ENCODE data around the gene NREP. TPM values are rescaled to one million over a fixed set of nuclear protein-coding genes. Genes with fewer than 3 reads are reported as not detected.

Gene NREP
- total RNA-seq, 1 experiment from 2014 or later = 163 TPM

- Histone ChIP-seq H3K23me2 (ENCODE audit: insufficient read length, low read depth, low read length, poor library complexity, severe bottlenecking) (no peaks in the 10 kb centered on the region), H3K27ac (ENCODE audit: insufficient read length, low read depth, low read length) (no peak overlapping the region), H3K27me3 (ENCODE audit: insufficient read depth, low read length) (no peaks in the 10 kb centered on the region), H3K56ac (ENCODE audit: insufficient read length, low read depth, low read length) (no peak overlapping the region), H3K9me3 (ENCODE audit: control insufficient read depth, low read depth, low read length) (no peaks in the 10 kb centered on the region), H2AFZ (ENCODE audit: low read length) (no peak overlapping the region), H4K91ac (ENCODE audit: insufficient read length, low read depth, low read length) (no peak overlapping the region), H4K8ac (replicated peaks; ENCODE audit: insufficient read length, low read depth, low read length) (no peak overlapping the region), H3K4me2 (ENCODE audit: insufficient read depth, insufficient read length, low read length) (no peak overlapping the region), H3K4me1 (ENCODE audit: insufficient read depth, low read length) (peaks cover 16% of the 10 kb centered on the region; the same call in 1 of the 2 replicates), H3T11ph (ENCODE audit: low read length) (no peak overlapping the region), H2BK12ac (ENCODE audit: insufficient read length, low read depth, low read length) (no peak overlapping the region), H4K5ac (ENCODE audit: insufficient read length, low read depth, low read length) (no peak overlapping the region), H2BK15ac (ENCODE audit: low read depth, low read length) (no peak overlapping the region), H2BK5ac (ENCODE audit: insufficient read length, low read length) (no peak overlapping the region), H4K20me1 (ENCODE audit: control insufficient read depth, insufficient read depth, insufficient read length) (no peaks in the 10 kb centered on the region), H3K9ac (ENCODE audit: extremely low read depth, insufficient read length, low read length) (no peak overlapping the region), H2BK120ac (ENCODE audit: low read depth, low read length, poor library complexity, severe bottlenecking) (no peak overlapping the region), H2AK5ac (ENCODE audit: insufficient read length, low read length) (no peak overlapping the region), H3K79me2 (ENCODE audit: insufficient read depth, low read length) (peaks cover 10% of the 10 kb centered on the region; the same call in 1 of the 2 replicates), H3K14ac (ENCODE audit: insufficient read depth, low read length) (no peak overlapping the region), H2BK20ac (ENCODE audit: low read depth, low read length, poor library complexity, severe bottlenecking) (no peak overlapping the region), H3K79me1 (ENCODE audit: insufficient read depth, low read depth, low read length, poor library complexity, severe bottlenecking) (no peaks in the 10 kb centered on the region), H3K4ac (ENCODE audit: low read depth, low read length) (no peak overlapping the region), H3K18ac (ENCODE audit: insufficient read length, low read depth, low read length) (no peak overlapping the region), H3K23ac (ENCODE audit: insufficient read length, low read depth, low read length) (no peak overlapping the region)
- DNase-seq = no peak
- no peak overlapping the region for H3K4me3 Mint-ChIP-seq
- WGBS (ENCODE audit: extremely low coverage, insufficient read length, low lambda C conversion rate) = no CpG with 5 or more reads among the region's 4 CpGs
- no peaks in the 10 kb centered on the region for H3K9me3 Mint-ChIP-seq
- H3K4me1 Mint-ChIP-seq = peaks cover 35 to 45% of the 10 kb centered on the region in 2 experiments
- H3K27ac Mint-ChIP-seq = no peak overlapping the region
- no peak for TF ChIP-seq CTCF (conservative IDR thresholded peaks at IDR 0.05)
- peaks cover 12 to 23% (median 20%) of the 10 kb centered on the region in 3 experiments for H3K36me3 Mint-ChIP-seq (ENCODE audit: insufficient read depth in 1 of 3, low read depth in 3 of 3)
- no peaks in the 10 kb centered on the region for H3K27me3 Mint-ChIP-seq (ENCODE audit: low read depth)
Measured at GRCh38 chr5:111746791-111747190, 10.2 kb downstream of the NREP start.
